ENCODE data around the gene SYT1. TPM values are rescaled to one million over a fixed set of nuclear protein-coding genes. Genes with fewer than 3 reads are reported as not detected.

The SYT1 gene
- total RNA-seq, 3 donors from 2014 or later (not counting 1 experiment from before 2014, with no cell fraction given): not detected

- no peak for DNase-seq
- no peak overlapping the region for H3K27ac ChIP-seq (ENCODE audit: low read length)
- Mint-ChIP-seq H3K4me1 (no peaks in the 10 kb centered on the region), H3K4me3 (no peak overlapping the region), H3K9me3 (peaks cover 4 to 7% of the 10 kb centered on the region in 2 donors), H3K36me3 (no peaks in the 10 kb centered on the region), H3K27me3 (ENCODE audit: low read depth in 2 of 2) (no peaks in the 10 kb centered on the region), H3K27ac (no peak overlapping the region)
- ATAC-seq: no peak
- WGBS (ENCODE audit: insufficient coverage): 18% methylated on average over 1 of the region's 1 CpG
- H3K9me3 ChIP-seq (ENCODE audit: control insufficient read depth, insufficient read depth, low read length): no peaks in the 10 kb centered on the region
- no peaks in the 10 kb centered on the region for H3K36me3 ChIP-seq (ENCODE audit: control insufficient read depth, insufficient read depth, low read length)
- no peaks in the 10 kb centered on the region for H3K27me3 ChIP-seq (ENCODE audit: control insufficient read depth, insufficient read depth, low read length)
- intact Hi-C loops (cut with micrococcal nuclease): no loop called here
- H3K4me1 ChIP-seq (ENCODE audit: control insufficient read depth, insufficient read depth, low read length): no peaks in the 10 kb centered on the region
- TF ChIP-seq CTCF (IDR thresholded peaks at IDR 0.05): no peak
- no peak overlapping the region for H3K4me3 ChIP-seq (ENCODE audit: low read length)
Measured at GRCh38 chr12:79347866-79348265, 483.3 kb downstream of the SYT1 start.

GRCh38 chr12:79351251-79351650 is 486.7 kb downstream of the SYT1 start:
- Histone ChIP-seq H3K36me3 (ENCODE audit: control insufficient read depth, insufficient read depth, low read length) (no peaks in the 10 kb centered on the region), H3K27me3 (ENCODE audit: control insufficient read depth, insufficient read depth, low read length) (no peaks in the 10 kb centered on the region), H3K27ac (ENCODE audit: low read length) (no peak overlapping the region), H3K4me3 (ENCODE audit: low read length) (no peak overlapping the region), H3K9me3 (ENCODE audit: control insufficient read depth, insufficient read depth, low read length) (no peaks in the 10 kb centered on the region), H3K4me1 (ENCODE audit: control insufficient read depth, insufficient read depth, low read length) (no peaks in the 10 kb centered on the region)
- no peaks in the 10 kb centered on the region for H3K27me3 Mint-ChIP-seq (ENCODE audit: low read depth in 2 of 2)
- WGBS (ENCODE audit: insufficient coverage): 90% methylated on average over 1 of the region's 3 CpGs
- ATAC-seq (no peak), DNase-seq (no peak)
- H3K4me3 Mint-ChIP-seq: no peak overlapping the region
- H3K9me3 Mint-ChIP-seq: peaks cover 4 to 5% of the 10 kb centered on the region in 2 donors
- no peak overlapping the region for H3K27ac Mint-ChIP-seq
- no peaks in the 10 kb centered on the region for H3K4me1 Mint-ChIP-seq
- TF ChIP-seq CTCF (IDR thresholded peaks at IDR 0.05): no peak
- intact Hi-C loops (cut with micrococcal nuclease): no loop called here
- no peaks in the 10 kb centered on the region for H3K36me3 Mint-ChIP-seq

GRCh38 chr12:79356216-79356615 is 491.6 kb downstream of the SYT1 start:
- Mint-ChIP-seq H3K9me3 (peaks cover 0 to 2% of the 10 kb centered on the region in 2 donors), H3K27me3 (ENCODE audit: low read depth in 2 of 2) (no peaks in the 10 kb centered on the region), H3K36me3 (no peaks in the 10 kb centered on the region), H3K4me3 (no peak overlapping the region), H3K27ac (no peak overlapping the region), H3K4me1 (no peaks in the 10 kb centered on the region)
- no peaks in the 10 kb centered on the region for H3K4me1 ChIP-seq (ENCODE audit: control insufficient read depth, insufficient read depth, low read length)
- no peak for TF ChIP-seq CTCF (IDR thresholded peaks at IDR 0.05)
- H3K9me3 ChIP-seq (ENCODE audit: control insufficient read depth, insufficient read depth, low read length): no peaks in the 10 kb centered on the region
- no peak overlapping the region for H3K4me3 ChIP-seq (ENCODE audit: low read length)
- H3K36me3 ChIP-seq (ENCODE audit: control insufficient read depth, insufficient read depth, low read length): no peaks in the 10 kb centered on the region
- intact Hi-C loops (cut with micrococcal nuclease): no loop called here
- no CpG with 5 or more reads among the region's 1 CpG for WGBS (ENCODE audit: insufficient coverage)
- DNase-seq (no peak), ATAC-seq (no peak)
- H3K27ac ChIP-seq (ENCODE audit: low read length): no peak overlapping the region
- H3K27me3 ChIP-seq (ENCODE audit: control insufficient read depth, insufficient read depth, low read length): no peaks in the 10 kb centered on the region

GRCh38 chr12:79357048-79357447 is 492.5 kb downstream of the SYT1 start:
- no peak for ATAC-seq
- H3K4me1 Mint-ChIP-seq: no peaks in the 10 kb centered on the region
- H3K36me3 ChIP-seq (ENCODE audit: control insufficient read depth, insufficient read depth, low read length): no peaks in the 10 kb centered on the region
- no peaks in the 10 kb centered on the region for H3K9me3 ChIP-seq (ENCODE audit: control insufficient read depth, insufficient read depth, low read length)
- intact Hi-C loops (cut with micrococcal nuclease): no loop called here
- no peak overlapping the region for H3K27ac ChIP-seq (ENCODE audit: low read length)
- no peaks in the 10 kb centered on the region for H3K27me3 Mint-ChIP-seq (ENCODE audit: low read depth in 2 of 2)
- no peak for DNase-seq
- H3K9me3 Mint-ChIP-seq: peaks cover 0 to 2% of the 10 kb centered on the region in 2 donors
- H3K27me3 ChIP-seq (ENCODE audit: control insufficient read depth, insufficient read depth, low read length): no peaks in the 10 kb centered on the region
- no peak overlapping the region for H3K27ac Mint-ChIP-seq
- H3K4me3 ChIP-seq (ENCODE audit: low read length): no peak overlapping the region
- no peaks in the 10 kb centered on the region for H3K36me3 Mint-ChIP-seq
- H3K4me3 Mint-ChIP-seq: no peak overlapping the region
- no peak for TF ChIP-seq CTCF (IDR thresholded peaks at IDR 0.05)
- no peaks in the 10 kb centered on the region for H3K4me1 ChIP-seq (ENCODE audit: control insufficient read depth, insufficient read depth, low read length)

All from natural killer cell (primary cell).